Activated CD4-positive, alpha-beta T cell treated with anti-CD3 and anti-CD28 coated beads, Interleukin-2, amount 50 U/mL, for 1 hour (primary cell): ENCODE data around the gene ARHGAP44.

Source experiments
- DNase-seq: peaks from one replicate; pipeline ENCODE4 v3.0.0-alpha.2; 2020

The ARHGAP44 gene

GRCh38 chr17:12900474-12900873 is 111.2 kb downstream of the ARHGAP44 start:
- DNase-seq, result no peak

GRCh38 chr17:12902046-12902445 is 112.7 kb downstream of the ARHGAP44 start:
- DNase-seq, result no peak

- no peak for DNase-seq
Observed at GRCh38 chr17:12907477-12907876, 118.2 kb downstream of the ARHGAP44 start.

- DNase-seq, result no peak
Observed at GRCh38 chr17:12909046-12909445, 119.7 kb downstream of the ARHGAP44 start.

- DNase-seq, result no peak
Observed at GRCh38 chr17:12909511-12909910, 120.2 kb downstream of the ARHGAP44 start.

- DNase-seq, result no peak
Observed at GRCh38 chr17:12911239-12911638, 121.9 kb downstream of the ARHGAP44 start.

DNA sequence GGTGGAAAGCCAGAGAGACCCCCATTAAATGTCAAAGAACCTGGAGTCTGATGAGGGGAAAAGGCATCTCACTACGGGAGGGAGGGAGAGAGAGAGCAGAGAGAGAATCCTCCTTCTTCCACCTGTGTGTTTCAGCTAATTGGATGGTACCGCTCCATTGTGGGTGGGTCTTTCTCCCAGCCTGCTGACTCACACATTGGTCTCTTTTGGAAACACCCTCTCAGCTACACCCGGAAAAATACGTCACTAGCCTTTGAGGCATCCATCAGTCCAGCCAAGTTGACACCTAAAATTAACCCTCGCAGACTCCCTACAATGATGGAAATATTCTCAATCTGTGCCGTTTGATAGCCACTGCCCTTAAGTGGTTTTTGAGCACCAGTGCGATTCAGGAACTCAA is 128.1 kb downstream of the ARHGAP44 start:
- no peak for DNase-seq

GRCh38 chr17:12918142-12918541 is 128.8 kb downstream of the ARHGAP44 start:
- DNase-seq, result no peak

GRCh38 chr17:12922120-12922519 is 132.8 kb downstream of the ARHGAP44 start:
- DNase-seq, result no peak

GRCh38 chr17:12924614-12925013 is 135.3 kb downstream of the ARHGAP44 start:
- no peak for DNase-seq

DNA sequence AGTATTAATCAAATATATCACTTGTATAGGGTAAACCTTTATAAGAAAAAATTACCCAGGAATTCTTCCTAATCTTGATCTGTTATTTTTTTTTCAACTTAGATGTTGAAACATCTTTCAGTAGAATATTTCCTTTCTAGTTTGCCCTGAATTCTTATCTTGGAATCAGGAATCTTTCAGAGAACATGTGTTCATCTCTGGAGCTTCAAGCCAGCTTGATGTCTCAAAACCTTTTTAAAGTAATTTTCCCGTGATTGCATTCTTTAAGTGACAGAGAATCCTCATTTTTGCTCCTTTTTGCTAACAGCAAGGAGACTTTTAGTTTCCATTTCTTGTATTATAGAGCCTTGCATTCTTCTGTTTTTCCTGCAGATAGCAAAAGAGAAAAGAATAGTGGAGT is 137.7 kb downstream of the ARHGAP44 start:
- no peak for DNase-seq

DNA sequence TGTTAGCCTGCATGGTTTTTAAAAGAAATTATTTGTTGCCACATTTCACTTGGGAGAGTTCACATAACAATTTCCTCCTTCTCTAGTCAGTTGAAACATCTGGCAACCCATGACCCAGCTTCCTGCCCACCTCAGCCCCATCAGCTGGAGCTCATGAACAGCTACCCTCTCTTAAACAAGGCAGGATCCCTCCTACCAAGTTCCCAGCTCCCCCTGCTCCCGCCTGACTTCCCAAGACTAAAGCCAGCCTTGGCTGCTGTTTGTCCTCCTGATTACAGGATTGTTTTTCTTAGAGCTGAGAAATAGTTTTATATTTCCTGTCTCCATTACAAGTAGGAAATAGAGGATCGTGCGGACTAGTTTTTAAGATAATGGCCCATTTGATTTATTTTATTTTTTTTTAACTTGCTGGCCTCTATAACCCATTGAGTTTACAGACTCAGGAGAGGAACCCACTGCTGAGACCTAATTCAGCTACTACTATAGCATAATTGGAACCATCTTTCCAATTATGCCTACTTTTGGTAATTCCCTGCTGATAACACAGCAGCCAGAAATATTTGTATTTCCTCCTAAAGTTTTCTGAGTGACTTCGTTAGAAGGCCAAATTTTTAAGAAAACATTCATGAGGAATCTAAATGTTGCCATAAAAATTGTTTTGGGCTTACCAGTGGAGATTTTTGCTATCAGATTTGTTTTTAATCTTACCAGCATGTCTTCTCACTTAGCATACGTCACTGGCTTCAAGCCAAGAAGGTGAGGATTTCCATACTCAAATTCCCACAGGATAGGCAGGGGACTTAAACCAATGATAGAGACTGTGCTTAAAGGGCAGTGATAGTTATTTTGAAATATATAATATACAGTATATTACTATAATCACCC is 138.5 kb downstream of the ARHGAP44 start:
- DNase-seq, result no peak

GRCh38 chr17:12928736-12929135 is 139.4 kb downstream of the ARHGAP44 start:
- no peak for DNase-seq

- no peak for DNase-seq
Observed at GRCh38 chr17:12936501-12936900, 147.2 kb downstream of the ARHGAP44 start.

GRCh38 chr17:12940699-12941098 is 151.4 kb downstream of the ARHGAP44 start:
- no peak for DNase-seq

GRCh38 chr17:12947047-12947446 is 157.7 kb downstream of the ARHGAP44 start:
- no peak for DNase-seq

GRCh38 chr17:12952012-12952411 is 162.7 kb downstream of the ARHGAP44 start:
- no peak for DNase-seq

GRCh38 chr17:12953156-12953555 is 163.9 kb downstream of the ARHGAP44 start:
- DNase-seq, result no peak

GRCh38 chr17:12955521-12955920 is 166.2 kb downstream of the ARHGAP44 start:
- no peak for DNase-seq

DNA sequence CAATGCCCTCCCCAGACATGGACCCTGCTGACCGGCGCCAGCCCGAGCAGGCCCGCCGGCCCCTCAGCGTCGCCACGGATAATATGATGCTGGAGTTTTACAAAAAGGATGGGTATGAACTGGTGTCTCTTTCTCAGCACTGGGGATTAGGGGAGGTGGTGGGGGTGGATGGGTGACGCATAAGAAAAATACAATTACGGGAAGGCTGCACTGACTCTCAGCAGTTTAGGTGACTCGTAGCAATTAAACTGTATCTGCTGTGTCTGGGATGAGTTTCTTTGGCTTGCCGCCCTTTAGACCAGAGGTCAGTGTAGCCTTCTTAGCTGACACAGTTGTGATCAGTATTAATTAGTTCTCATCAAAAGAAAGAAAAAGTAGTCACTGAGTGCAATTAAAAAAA is 169.5 kb downstream of the ARHGAP44 start:
- DNase-seq, result no peak

GRCh38 chr17:12959441-12959840 is 170.1 kb downstream of the ARHGAP44 start:
- no peak for DNase-seq

DNA sequence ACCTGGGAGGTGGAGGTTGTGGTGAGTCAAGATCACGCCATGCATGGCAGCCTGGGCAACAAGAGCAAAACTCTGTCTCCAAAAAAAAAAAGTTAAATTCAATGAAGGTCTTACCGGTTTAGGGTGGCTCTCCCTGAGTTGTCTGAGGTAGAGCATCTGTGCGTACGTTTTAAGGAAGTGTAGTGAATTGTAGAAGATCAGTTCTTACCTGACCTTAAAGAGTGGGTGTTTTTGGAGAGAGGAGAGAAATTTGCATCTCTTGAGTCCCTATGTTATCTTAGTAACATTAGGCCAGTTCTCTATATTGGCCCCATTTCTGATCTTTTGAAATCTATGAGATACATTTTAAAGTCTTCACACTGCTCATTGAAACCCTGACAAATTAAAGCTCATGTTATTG is 172.4 kb downstream of the ARHGAP44 start:
- DNase-seq, result no peak

- no peak for DNase-seq
Observed at GRCh38 chr17:12963505-12963904, 174.2 kb downstream of the ARHGAP44 start.

DNA sequence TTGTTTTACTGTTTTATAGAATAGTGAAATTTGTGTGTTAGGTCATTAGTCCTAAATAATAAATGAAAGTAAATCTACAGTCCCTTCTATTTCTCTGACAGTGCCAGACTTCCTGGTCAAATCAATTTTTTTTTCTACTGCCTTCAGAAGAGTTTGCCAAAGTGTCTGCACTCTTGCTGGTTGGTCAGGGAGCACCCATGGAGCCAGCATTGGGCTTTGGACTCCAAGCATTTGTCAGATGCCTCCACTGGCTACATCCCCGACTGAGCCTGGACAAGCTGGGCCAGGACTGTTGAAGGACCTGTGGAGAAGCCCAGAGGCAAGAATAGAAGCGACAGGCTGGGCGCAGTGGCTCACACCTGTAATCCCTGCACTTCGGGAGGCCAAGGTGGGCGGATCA is 174.9 kb downstream of the ARHGAP44 start:
- no peak for DNase-seq

DNA sequence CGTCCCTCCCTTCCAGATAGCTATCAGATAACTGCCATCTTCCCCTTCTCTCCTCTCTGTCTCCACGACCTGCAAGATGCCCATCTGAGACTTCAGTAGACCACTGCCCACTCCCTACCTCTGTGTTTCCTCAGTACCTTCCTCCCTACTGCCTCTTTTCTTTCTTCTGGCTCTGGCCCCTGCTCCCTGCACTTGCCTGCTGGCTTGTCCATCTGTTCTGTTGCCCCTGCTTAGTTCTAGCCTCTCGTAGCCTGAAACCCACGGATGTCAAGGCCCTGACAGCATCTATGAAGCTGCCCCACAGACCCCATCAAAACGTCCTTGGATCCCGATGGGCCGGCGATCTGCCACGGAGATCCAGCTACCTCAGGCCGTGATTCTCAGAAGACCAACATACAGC is 175.5 kb downstream of the ARHGAP44 start:
- no peak for DNase-seq
